Cardiac muscle cell (in vitro differentiated cells and primary cell): ENCODE data around the gene TFB1M. TPM values are rescaled to one million over a fixed set of nuclear protein-coding genes. Genes with fewer than 3 reads are reported as not detected.
"Not testable (repeated sequence)": the region's sequence is repeated elsewhere in the genome, so short reads cannot be mapped to it uniquely, and the experiment has no call there.

Experiments used
- DNase-seq, 2 donors: peaks; one replicate each; pipeline versions ENCODE4 v3.0.0 to v3.0.0-alpha.2; 2010 to 2017; ENCODE audit warnings: low read depth in 1 of 2, low spot score in 1 of 2
- H3K27ac ChIP-seq: fragments of 200-600 bp; sonication (generic); 2 replicates; pipeline ENCODE4 v1.5.1; 2016
- H3K27me3 ChIP-seq: fragments of 200-600 bp; sonication (generic); 2 replicates; pipeline ENCODE4 v1.6.0; 2016; ENCODE audit warnings: control low read depth
- H3K36me3 ChIP-seq: fragments of 200-600 bp; sonication (generic); 2 replicates; pipeline ENCODE4 v1.5.1; 2016; ENCODE audit warnings: control low read depth
- H3K4me1 ChIP-seq: fragments of 200-600 bp; sonication (generic); 2 replicates; pipeline ENCODE4 v1.8.1; 2017; ENCODE audit warnings: low read depth, mild to moderate bottlenecking, mixed run types
- H3K4me3 ChIP-seq: fragments of 200-600 bp; sonication (generic); 2 replicates; pipeline ENCODE4 v1.5.1; 2016; ENCODE audit warnings: mild to moderate bottlenecking
- H3K9me3 ChIP-seq: fragments of 200-600 bp; sonication (generic); 2 replicates; pipeline ENCODE4 v1.5.1; 2017; ENCODE audit warnings: low read depth, mild to moderate bottlenecking, control low read depth
- CTCF ChIP-seq: IDR thresholded peaks from 2 replicates; pipeline ENCODE4 v1.5.1; 2012; ENCODE audit warnings: low read depth, mild to moderate bottlenecking, low read length
- polyA plus RNA-seq: library from polyadenylated mRNA; unstranded; fragments of >200 nt; fragmentation: Nextera tagmentation; extraction: Ambion mirVana; gene quantifications from 2 replicates; pipeline ENCODE4 v1.2.1, GENCODE V29; 2016
- total RNA-seq: library from RNA; depleted of rRNA; stranded (reverse); fragments of >200 nt; gene quantifications from 2 replicates; pipeline ENCODE4 v1.2.3, GENCODE V29; 2016

TFB1M gene
- total and polyA plus RNA-seq, 2 experiments from 2014 or later = 14.8 to 22.0 TPM

- Histone ChIP-seq H3K4me3 (no peak overlapping the region), H3K9me3 (no peaks in the 10 kb centered on the region), H3K36me3 (peaks cover 5% of the 10 kb centered on the region), H3K27ac (no peak overlapping the region), H3K4me1 (peaks cover 5% of the 10 kb centered on the region), H3K27me3 (peaks cover 52% of the 10 kb centered on the region)
- DNase-seq = no peak
- no peak for TF ChIP-seq CTCF
Measured at GRCh38 chr6:155271145-155271544, 43.1 kb downstream of the TFB1M start.

- Histone ChIP-seq H3K9me3 (no peaks in the 10 kb centered on the region), H3K36me3 (peaks cover 5% of the 10 kb centered on the region), H3K4me3 (no peak overlapping the region), H3K4me1 (peaks cover 5% of the 10 kb centered on the region), H3K27ac (no peak overlapping the region), H3K27me3 (peaks cover 52% of the 10 kb centered on the region)
- no peak for DNase-seq
- TF ChIP-seq CTCF = no peak
Measured at GRCh38 chr6:155270561-155271091, 43.7 kb downstream of the TFB1M start.

- no peak for DNase-seq
- H3K4me1 ChIP-seq = peaks cover 5% of the 10 kb centered on the region
- H3K27ac ChIP-seq = no peak overlapping the region
- H3K4me3 ChIP-seq = no peak overlapping the region
- H3K9me3 ChIP-seq = no peaks in the 10 kb centered on the region
- peaks cover 5% of the 10 kb centered on the region for H3K36me3 ChIP-seq
- TF ChIP-seq CTCF = no peak
- H3K27me3 ChIP-seq = peaks cover 59% of the 10 kb centered on the region
Measured at GRCh38 chr6:155269765-155270164, 44.5 kb downstream of the TFB1M start.

- not testable (repeated sequence) for H3K4me1 ChIP-seq, H3K9me3 ChIP-seq, H3K4me3 ChIP-seq, H3K27ac ChIP-seq, H3K36me3 ChIP-seq
- TF ChIP-seq CTCF = peak; percentile 74
- peak; percentile 50 to 63 for DNase-seq
- peaks cover 58% of the 10 kb centered on the region for H3K27me3 ChIP-seq
Measured at GRCh38 chr6:155268088-155268867, 46.0 kb downstream of the TFB1M start.

GRCh38 chr6:155267411-155267810 lies 46.9 kb downstream of the TFB1M start:
- no peak overlapping the region for H3K4me3 ChIP-seq
- TF ChIP-seq CTCF = no peak

More at GRCh38 chr6:155267411-155267810, 46.9 kb downstream of the TFB1M start:
- H3K27me3 ChIP-seq = peaks cover 58% of the 10 kb centered on the region
- no peak for DNase-seq
- no peaks in the 10 kb centered on the region for H3K9me3 ChIP-seq
- peaks cover 5% of the 10 kb centered on the region for H3K4me1 ChIP-seq
- H3K36me3 ChIP-seq = peaks cover 5% of the 10 kb centered on the region
- H3K27ac ChIP-seq = no peak overlapping the region
